Endothelial cell (in vitro differentiated cells): ENCODE measurements around the gene TRIM66. TPM values are rescaled to one million over a fixed set of nuclear protein-coding genes. Genes with fewer than 3 reads are reported as not detected.

Source experiments
- DNase-seq: peaks from one replicate; pipeline ENCODE4 v3.0.0; 2021; ENCODE audit warnings: low spot score
- H3K27ac Mint-ChIP-seq: one replicate; pipeline ENCODE4 v1.8.0; 2021; ENCODE audit warnings: mixed read lengths, inconsistent platforms; ENCODE audit not compliant: unreplicated experiment
- H3K27me3 Mint-ChIP-seq: one replicate; pipeline ENCODE4 v1.8.0; 2021; ENCODE audit warnings: mild to moderate bottlenecking, moderate library complexity, mixed read lengths, inconsistent platforms; ENCODE audit not compliant: unreplicated experiment
- H3K36me3 Mint-ChIP-seq: one replicate; pipeline ENCODE4 v1.8.0; 2021; ENCODE audit warnings: mild to moderate bottlenecking, low read depth, mixed read lengths, inconsistent platforms; ENCODE audit not compliant: unreplicated experiment
- H3K4me1 Mint-ChIP-seq: one replicate; pipeline ENCODE4 v1.8.0; 2021; ENCODE audit warnings: mild to moderate bottlenecking, mixed read lengths, inconsistent platforms; ENCODE audit not compliant: unreplicated experiment
- H3K4me3 Mint-ChIP-seq: one replicate; pipeline ENCODE4 v1.8.0; 2021; ENCODE audit warnings: mild to moderate bottlenecking, mixed read lengths, inconsistent platforms; ENCODE audit not compliant: unreplicated experiment
- H3K9me3 Mint-ChIP-seq: one replicate; pipeline ENCODE4 v1.8.0; 2021; ENCODE audit warnings: mixed read lengths, inconsistent platforms; ENCODE audit not compliant: unreplicated experiment
- CTCF ChIP-seq: fragments of 200-600 bp; sonication (generic); IDR thresholded peaks from one replicate; pipeline ENCODE4 v1.5.0; 2021; ENCODE audit warnings: antibody characterized with exemption; ENCODE audit not compliant: unreplicated experiment
- total RNA-seq: library from RNA; stranded (reverse); fragmentation: NEBNext Ultra II Directional; extraction: Animal tissue kit (Norgen Biotek cat#: 25700); gene quantifications from one replicate; pipeline ENCODE4 v1.2.1, GENCODE V29; 2021; ENCODE audit not compliant: unreplicated experiment

TRIM66 gene
- total RNA-seq, 1 donor from 2014 or later, result 11.4 TPM

- TF ChIP-seq CTCF, result no peak
- H3K36me3 Mint-ChIP-seq, result peaks cover 20% of the 10 kb centered on the region
- peaks cover 95% of the 10 kb centered on the region for H3K4me1 Mint-ChIP-seq
- no peak overlapping the region for H3K4me3 Mint-ChIP-seq
- peaks cover 6% of the 10 kb centered on the region for H3K27me3 Mint-ChIP-seq
- no peak for DNase-seq
- no peaks in the 10 kb centered on the region for H3K9me3 Mint-ChIP-seq
- peak overlapping the region; percentile 86 for H3K27ac Mint-ChIP-seq
Measured at GRCh38 chr11:8719211-8719649, 36.8 kb upstream of the TRIM66 start.

- Mint-ChIP-seq H3K36me3 (peaks cover 27% of the 10 kb centered on the region), H3K4me3 (no peak overlapping the region), H3K27me3 (peaks cover 6% of the 10 kb centered on the region), H3K4me1 (peaks cover 97% of the 10 kb centered on the region), H3K9me3 (no peaks in the 10 kb centered on the region), H3K27ac (peak overlapping the region; percentile 97)
- no peak for DNase-seq
- no peak for TF ChIP-seq CTCF
Measured at GRCh38 chr11:8717876-8718753, 35.6 kb upstream of the TRIM66 start.

GRCh38 chr11:8717544-8717875 lies 35.0 kb upstream of the TRIM66 start:
- Mint-ChIP-seq H3K9me3 (no peaks in the 10 kb centered on the region), H3K27ac (peak overlapping the region; percentile 97), H3K4me1 (peaks cover 92% of the 10 kb centered on the region), H3K27me3 (peaks cover 6% of the 10 kb centered on the region), H3K4me3 (peak overlapping the region; percentile 57), H3K36me3 (peaks cover 27% of the 10 kb centered on the region)
- TF ChIP-seq CTCF, result no peak
- peak; percentile 24 for DNase-seq

- H3K27me3 Mint-ChIP-seq, result peaks cover 10% of the 10 kb centered on the region
- peaks cover 35% of the 10 kb centered on the region for H3K36me3 Mint-ChIP-seq
- peak overlapping the region; percentile 91 for H3K27ac Mint-ChIP-seq
- no peak for TF ChIP-seq CTCF
- DNase-seq, result no peak
- no peaks in the 10 kb centered on the region for H3K9me3 Mint-ChIP-seq
- H3K4me1 Mint-ChIP-seq, result peaks cover 85% of the 10 kb centered on the region
- peak overlapping the region; percentile 65 for H3K4me3 Mint-ChIP-seq
Measured at GRCh38 chr11:8715501-8715900, 33.0 kb upstream of the TRIM66 start.

GRCh38 chr11:8714622-8715225 lies 32.3 kb upstream of the TRIM66 start:
- H3K4me1 Mint-ChIP-seq, result peaks cover 78% of the 10 kb centered on the region
- TF ChIP-seq CTCF, result no peak
- peak overlapping the region; percentile 79 for H3K4me3 Mint-ChIP-seq
- H3K27me3 Mint-ChIP-seq, result peaks cover 8% of the 10 kb centered on the region
- DNase-seq, result no peak
- peaks cover 37% of the 10 kb centered on the region for H3K36me3 Mint-ChIP-seq
- H3K9me3 Mint-ChIP-seq, result no peaks in the 10 kb centered on the region
- peak overlapping the region; percentile 91 for H3K27ac Mint-ChIP-seq
